Peyer's patch (tissue), 4 donors: Measurements from ENCODE around the gene F2RL3.
"Not testable (repeated sequence)": the region's sequence is repeated elsewhere in the genome, so short reads cannot be mapped to it uniquely, and the experiment has no call there.

ENCODE experiments used
- POLR2A ChIP-seq, 2 donors: fragments of 450-650 bp; IDR thresholded peaks; one replicate each; pipeline ENCODE4 v1.5.1; 2017; ENCODE audit warnings: antibody characterized with exemption in 2 of 2, mild to moderate bottlenecking in 2 of 2, moderate library complexity in 2 of 2
- TF ChIP-seq, protein P1 (sequence below), 6 experiments: fragments of 450-650 bp in 4 of 6; fragments of 200-600 bp in 2 of 6; sonication (generic) in 1 of 6; IDR thresholded peaks; one replicate each; pipeline ENCODE4 v1.5.1; 2017 to 2019; ENCODE audit warnings: antibody characterized with exemption in 6 of 6, mild to moderate bottlenecking in 3 of 6, moderate library complexity in 1 of 6

DNA sequence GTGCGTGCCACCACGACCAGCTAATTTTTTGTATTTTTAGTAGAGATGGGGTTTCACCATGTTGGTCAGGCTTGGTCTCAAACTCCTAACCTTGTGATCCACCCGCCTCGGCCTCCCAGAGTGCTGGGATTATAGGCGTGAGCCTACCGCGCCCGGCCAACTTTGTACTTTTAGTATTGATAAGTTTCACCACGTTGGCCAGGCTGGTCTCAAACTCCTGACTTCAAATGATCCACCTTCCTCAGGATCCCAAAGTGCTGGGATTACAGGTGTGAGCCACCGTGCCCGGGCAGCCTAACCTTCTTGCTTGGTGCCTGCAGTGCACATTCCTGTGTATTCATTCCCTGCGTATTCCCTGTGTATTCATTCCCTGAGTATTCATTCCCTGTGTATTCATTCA lies 49.0 kb downstream of the F2RL3 start:
- TF ChIP-seq, protein P1, sequence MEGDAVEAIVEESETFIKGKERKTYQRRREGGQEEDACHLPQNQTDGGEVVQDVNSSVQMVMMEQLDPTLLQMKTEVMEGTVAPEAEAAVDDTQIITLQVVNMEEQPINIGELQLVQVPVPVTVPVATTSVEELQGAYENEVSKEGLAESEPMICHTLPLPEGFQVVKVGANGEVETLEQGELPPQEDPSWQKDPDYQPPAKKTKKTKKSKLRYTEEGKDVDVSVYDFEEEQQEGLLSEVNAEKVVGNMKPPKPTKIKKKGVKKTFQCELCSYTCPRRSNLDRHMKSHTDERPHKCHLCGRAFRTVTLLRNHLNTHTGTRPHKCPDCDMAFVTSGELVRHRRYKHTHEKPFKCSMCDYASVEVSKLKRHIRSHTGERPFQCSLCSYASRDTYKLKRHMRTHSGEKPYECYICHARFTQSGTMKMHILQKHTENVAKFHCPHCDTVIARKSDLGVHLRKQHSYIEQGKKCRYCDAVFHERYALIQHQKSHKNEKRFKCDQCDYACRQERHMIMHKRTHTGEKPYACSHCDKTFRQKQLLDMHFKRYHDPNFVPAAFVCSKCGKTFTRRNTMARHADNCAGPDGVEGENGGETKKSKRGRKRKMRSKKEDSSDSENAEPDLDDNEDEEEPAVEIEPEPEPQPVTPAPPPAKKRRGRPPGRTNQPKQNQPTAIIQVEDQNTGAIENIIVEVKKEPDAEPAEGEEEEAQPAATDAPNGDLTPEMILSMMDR (IDR thresholded peaks at IDR 0.05), result not testable (repeated sequence)
- TF ChIP-seq POLR2A (IDR thresholded peaks at IDR 0.05), result not testable (repeated sequence)
